ENCODE measurements around the gene ROR1.

DNA sequence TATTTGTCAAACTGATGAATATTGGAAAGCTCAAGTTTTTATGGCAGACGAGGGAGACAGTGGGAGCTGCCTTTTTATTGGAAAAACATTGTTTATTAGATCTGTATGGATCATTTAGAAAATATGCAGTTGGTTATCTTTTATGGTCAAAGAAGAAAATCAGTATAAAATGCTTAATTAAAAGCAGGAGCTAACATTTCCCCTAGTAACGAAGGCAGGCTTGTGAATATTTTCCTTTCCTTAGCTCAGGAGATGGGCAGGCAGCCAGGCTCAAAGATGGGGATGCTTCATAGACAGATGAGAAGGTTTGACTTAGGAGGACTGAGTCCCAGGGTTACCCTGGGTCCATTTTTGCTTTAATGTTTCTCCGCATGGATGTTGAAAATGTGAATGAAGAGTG lies 26.0 kb downstream of the ROR1 start:
- TF ChIP-seq, protein P1, sequence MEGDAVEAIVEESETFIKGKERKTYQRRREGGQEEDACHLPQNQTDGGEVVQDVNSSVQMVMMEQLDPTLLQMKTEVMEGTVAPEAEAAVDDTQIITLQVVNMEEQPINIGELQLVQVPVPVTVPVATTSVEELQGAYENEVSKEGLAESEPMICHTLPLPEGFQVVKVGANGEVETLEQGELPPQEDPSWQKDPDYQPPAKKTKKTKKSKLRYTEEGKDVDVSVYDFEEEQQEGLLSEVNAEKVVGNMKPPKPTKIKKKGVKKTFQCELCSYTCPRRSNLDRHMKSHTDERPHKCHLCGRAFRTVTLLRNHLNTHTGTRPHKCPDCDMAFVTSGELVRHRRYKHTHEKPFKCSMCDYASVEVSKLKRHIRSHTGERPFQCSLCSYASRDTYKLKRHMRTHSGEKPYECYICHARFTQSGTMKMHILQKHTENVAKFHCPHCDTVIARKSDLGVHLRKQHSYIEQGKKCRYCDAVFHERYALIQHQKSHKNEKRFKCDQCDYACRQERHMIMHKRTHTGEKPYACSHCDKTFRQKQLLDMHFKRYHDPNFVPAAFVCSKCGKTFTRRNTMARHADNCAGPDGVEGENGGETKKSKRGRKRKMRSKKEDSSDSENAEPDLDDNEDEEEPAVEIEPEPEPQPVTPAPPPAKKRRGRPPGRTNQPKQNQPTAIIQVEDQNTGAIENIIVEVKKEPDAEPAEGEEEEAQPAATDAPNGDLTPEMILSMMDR (IDR thresholded peaks at IDR 0.05): no peak
- TF ChIP-seq POLR2A (IDR thresholded peaks at IDR 0.05): no peak
- TF ChIP-seq POLR2AphosphoS5 (IDR thresholded peaks at IDR 0.05): no peak
- no peak for TF ChIP-seq EP300 (IDR thresholded peaks at IDR 0.05)
